SHP77 (cell line): ENCODE measurements around the gene GRAMD4.

Source experiments
- DNase-seq, 2 experiments: peaks; one replicate each; lab custom pipeline; 2025; lab: John Stamatoyannopoulos, UW

Gene GRAMD4

GRCh38 chr22:46598737-46599424 is 21.3 kb upstream of the GRAMD4 start:
- no peak for DNase-seq

DNA sequence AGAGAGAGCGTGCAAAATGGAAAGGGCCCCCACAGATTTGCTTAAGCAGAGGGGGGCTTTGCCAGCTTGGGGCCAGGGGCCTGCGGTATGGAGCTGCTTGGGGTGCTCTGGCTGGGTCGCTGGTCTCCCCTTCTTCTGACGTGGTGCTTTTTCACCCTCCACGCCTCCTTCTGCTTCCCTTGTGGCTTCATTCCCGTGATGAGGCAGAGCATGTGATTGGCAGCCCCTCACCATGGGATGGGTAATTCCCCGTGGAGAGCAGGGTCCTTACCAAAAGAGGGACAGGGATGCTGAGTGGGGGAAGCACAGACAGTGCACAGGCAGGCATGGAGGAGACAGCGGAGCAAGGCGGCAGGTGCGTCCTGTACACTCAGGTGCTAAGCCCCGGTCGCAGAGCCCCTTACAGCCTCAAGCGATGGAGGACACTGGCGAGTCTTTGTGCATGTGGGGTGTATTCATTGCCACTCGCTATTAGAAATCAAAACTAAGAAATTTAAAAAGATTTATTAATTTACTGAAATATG is 19.9 kb upstream of the GRAMD4 start:
- DNase-seq, result no peak

DNA sequence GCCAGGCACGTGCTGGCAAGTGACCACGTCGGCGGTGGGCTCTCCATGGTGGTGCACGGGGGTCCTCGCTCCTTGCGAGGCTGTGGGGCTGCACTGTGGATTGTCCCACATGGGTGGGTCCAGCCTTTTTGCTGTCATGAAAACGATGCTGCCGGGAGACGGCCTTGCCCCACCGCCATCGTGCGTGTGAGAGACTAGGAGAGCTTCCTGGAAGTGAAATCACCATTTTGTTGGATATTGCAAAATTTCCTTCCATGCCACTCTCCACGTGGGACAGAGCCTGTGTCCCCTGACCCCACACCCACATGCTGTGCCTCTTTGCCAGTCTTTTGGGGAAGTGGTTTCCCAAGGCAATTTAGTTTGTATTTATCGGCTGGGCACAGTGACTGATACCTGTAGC is 18.2 kb upstream of the GRAMD4 start:
- no peak for DNase-seq

DNA sequence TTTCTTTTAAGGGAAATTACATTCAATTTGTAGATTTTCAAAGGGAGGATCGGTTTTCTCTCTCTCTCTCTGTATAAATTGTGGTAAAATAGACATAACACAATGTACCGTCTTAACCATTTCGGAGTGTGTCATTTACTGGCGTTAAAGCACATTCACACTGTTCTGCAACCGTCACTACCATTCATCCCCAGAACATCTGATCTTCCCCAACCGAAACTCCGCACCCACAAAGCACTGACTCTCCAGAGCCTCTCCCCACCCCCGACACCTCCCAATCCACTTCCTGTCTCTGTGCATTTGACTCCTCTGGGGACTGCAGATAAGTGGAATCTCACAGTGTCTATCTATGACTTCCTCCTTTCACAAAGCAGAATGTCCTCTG is 15.9 kb upstream of the GRAMD4 start:
- DNase-seq, result no peak

- no peak for DNase-seq
Measured at GRCh38 chr22:46605117-46605516, 15.1 kb upstream of the GRAMD4 start.

GRCh38 chr22:46606886-46607285 is 13.3 kb upstream of the GRAMD4 start:
- DNase-seq, result no peak

GRCh38 chr22:46607483-46608114 is 12.6 kb upstream of the GRAMD4 start:
- no peak for DNase-seq

- no peak for DNase-seq
Measured at GRCh38 chr22:46609175-46609690, 11.0 kb upstream of the GRAMD4 start.

DNA sequence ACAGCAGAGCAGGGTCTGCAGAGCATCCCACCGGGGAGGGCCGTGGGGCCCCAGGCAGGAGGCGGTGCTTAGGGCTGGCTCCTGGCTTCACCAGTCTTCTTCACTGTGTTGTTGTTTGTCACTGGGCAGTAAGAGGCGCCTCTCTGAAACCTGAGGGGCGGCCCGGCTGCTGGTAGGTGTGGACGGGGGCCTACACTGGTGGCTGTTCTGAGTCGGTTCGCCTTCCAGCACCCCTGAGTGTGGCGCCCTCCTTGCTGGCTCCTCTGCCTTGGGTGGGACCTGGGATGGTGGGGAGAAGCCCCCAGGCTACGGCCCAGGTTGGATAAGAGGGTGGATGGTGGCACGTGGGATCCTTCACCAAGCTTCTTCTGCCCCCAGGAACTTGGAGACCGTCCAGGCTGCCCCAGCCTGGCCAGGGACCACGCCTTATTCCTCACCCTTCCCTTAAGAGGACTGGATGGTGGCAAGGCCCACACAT is 10.4 kb upstream of the GRAMD4 start:
- no peak for DNase-seq

DNA sequence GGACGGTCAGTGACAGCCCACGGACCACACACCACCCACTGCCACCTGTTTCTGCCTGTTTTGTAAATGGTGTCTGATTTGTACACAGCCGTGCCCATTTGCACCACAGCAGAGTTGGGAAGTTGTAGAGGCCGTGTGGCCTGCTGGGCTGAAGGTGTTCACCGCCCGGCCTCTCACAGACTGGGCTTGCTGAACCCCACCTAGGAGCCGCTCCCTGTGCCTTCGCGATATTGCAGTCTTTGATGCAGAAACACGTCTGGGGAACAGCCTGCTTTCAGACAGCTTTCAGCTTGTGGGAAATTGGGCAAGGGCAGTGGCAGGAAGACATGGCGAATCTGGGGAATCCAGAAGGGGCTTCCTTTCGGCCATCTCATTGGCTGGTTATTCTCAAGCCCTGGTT is 9.8 kb upstream of the GRAMD4 start:
- DNase-seq, result no peak

DNA sequence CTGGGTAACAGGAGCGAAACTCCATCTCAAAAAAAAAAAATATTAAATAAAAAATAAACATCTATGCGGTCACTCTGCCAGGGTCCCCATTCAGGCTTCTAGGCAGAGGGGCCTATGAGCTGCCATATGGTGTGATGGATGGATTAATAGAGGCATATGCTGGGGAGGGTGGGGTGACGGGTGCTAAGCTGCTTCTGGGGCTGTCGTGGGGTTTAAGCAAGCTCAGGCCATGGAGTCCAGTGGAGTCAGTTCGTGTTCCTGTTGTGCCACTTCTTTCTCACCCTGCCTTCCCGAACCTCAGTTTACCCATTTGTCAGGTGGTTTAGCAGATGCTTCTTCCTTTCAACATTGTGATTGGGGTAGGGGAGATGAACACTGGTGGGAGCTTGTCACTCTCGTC is 9.0 kb upstream of the GRAMD4 start:
- DNase-seq, result no peak

DNA sequence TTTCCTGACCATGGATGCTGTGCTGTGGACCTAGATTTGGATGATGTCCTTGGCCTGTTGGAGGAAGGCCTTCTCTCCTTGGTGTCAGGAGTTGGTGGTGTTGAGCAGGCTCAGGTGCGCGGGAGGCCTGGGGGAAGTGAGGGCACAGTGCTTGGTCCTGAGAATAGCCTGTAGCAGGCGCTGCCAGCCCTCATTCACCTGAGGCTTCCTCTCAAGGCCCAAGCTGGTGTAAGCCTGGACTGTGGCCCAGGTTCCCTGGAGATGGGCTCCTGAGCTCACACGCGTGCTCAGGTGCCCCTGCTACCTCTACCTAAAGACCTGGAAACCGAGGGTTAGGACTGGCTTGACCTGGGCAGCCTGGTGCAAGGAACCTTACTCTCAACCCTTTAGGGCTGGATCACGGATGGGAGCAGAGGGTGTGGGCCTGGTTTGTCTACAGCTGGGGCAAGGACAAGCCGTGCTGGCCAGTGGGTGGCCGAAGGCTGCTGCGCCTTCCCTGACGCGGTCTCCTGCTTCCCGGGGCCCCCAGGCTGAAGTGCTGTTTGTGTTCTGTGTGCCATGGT is 7.8 kb upstream of the GRAMD4 start:
- no peak for DNase-seq

DNA sequence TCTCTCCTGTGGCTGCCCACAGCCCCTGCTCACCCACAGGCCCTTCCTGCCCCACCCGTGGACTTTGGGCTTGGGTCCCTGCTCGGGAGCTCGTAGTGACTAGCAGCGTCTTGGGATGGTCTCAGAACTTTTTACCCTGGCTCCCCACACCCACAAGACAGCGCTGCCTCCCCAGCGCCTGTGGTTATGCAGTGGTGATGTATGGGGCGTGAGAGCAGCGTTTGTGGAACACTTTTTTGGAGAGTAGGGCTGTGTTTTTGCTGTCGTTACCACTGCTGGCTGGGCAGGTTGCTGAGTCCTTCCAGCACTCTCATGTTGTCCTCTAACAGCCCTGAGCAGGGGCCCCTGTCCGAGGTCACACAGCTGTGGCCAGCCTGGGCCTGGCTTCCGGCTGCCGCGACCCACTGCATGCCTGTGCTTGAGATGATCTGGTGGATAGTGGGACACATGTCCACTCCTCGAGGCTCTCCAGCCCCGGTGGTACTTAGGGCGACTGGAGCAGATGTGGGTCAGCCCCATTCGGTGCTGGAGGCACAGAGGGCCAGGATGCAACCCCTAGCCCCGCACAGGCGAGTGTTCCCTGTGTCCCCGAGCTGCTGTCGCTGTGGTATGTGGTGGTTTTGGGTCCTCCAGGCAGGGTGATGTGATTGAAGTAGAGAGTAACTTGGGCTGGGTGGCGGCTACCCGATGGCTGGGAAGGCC is 7.1 kb upstream of the GRAMD4 start:
- DNase-seq, result no peak

DNA sequence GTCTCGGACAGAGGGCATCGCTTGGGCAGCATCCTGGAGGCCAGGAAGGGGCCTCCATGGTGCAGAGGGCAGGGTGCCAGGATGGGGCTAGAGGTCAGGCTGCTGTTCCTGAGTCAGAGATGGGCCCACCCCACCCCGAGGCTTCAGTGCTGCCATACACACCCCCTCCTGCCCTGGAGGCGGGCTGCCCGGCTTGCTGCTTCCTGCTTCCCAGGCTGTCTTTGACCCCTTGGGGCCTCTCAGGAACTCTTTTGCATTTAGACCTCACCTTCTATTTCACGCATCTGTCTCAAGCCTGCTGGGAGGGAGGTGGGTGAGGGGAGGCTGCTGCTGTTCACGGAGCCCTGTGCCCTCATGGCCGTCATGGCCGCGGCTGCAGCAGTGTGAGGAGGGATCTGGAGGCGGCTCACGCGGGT is 6.6 kb upstream of the GRAMD4 start:
- no peak for DNase-seq

DNA sequence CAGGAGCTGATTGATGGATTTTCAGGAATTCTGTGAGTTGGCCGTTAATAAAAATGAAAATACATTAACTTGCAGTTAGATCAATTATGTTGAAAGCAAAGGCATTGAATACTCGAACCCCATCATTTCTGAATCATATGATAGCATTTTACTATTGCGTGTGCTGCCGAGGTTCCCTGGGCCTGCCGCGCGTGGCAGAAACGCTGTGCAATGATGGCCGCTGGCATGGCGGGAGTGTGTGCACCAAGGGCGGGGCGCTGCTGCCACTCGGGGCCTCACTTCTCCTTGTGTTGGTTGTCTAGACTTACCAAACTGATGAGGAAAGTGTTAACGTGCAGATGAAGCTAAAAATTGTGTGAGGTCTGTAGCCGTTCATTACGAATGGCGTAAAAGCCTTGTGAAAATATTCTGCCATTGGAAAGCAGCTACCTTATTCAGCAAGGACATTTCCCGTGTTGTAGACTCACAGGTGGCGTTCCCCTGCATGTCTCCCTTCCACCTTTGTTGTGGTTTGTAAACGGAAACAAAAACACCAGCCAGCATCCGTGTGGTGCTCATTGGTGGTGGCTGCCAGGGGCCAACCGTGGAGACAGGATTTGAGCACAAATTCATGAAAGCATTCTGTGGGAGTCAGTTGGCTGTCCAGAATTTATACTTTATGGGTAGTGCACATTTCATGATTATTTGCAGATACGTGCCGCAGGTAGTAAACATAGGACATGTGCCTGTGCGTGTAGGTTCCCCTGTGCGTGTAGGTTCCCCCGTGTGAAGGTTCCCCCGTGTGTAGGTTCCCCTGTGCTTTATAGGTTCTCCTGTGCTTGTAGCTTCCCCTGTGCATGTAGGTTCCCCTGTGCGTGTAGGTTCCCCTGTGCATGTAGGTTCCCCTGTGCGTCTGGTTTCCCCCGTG is 5.9 kb upstream of the GRAMD4 start:
- no peak for DNase-seq

DNA sequence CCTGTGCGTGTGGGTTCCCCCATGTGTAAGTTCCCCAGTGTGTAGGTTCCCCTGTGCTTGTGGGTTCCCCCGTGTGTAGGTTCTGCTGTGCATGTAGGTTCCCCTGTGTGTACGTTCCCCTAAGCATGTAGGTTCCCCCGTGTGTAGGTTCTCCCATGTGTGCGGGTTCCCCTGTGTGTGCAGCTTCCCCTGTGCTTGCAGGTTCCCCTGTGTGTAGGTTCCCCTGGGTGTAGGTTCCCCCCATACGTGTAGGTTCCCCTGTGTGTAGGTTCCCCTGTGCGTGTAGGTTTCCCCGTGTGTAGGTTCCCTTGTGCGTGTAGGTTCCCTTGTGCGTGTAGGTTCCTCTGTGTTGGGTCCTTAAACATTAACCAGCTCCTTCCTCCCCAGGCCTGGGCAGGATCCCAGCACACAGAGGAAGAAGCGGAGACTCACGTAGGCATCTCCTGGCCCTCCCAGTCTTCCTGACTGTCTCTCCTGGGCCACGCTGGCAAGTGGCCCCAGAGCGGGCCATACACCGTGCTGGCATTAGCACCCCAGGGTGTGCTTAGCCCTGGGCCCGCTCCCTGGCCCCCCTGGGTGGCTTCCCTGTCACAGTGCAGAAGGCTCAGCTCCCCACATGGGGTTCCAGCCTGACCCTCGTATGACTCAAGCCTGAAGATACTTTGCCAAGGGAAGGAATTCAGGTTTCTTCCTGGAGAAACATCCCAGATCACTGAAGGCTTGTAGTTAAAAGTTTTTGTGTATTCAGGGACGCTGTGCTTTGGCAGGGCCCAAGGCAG is 2.8 kb upstream of the GRAMD4 start:
- no peak for DNase-seq

DNA sequence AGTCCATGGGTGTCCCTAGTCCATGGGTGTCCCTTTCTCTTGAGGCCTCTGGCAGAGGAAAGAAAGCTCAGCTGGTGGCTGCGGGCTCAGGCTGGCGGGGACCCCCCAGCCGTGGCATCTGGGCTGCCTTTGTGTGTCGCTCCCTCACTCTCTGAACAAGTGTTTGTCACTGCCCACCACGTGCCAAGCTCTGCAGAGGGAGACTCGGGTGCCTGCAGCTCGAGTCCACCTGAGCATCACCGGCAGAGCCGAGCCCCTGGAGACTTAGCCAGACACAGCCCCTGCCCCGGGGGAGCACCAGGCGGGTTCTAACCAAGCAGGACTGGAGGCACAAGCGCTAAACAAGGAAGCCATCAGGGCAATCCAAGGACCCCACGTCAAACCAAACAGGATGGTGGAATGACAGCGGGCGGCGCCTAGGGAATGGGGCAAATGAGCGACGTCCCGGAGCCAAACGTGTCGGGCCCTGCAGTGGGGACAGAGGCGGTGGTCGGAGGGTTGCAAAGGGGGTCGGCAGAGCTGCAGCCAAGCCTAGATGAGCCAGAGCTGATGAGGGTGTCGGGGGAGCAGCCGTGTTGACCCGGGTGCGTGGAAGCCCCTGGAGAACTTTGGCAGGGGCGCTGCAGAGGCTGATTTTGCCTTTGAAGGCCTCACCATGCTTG is 2.1 kb upstream of the GRAMD4 start:
- DNase-seq, result no peak

GRCh38 chr22:46618667-46619066 is 1.5 kb upstream of the GRAMD4 start:
- DNase-seq, result no peak

- no peak for DNase-seq
Measured at GRCh38 chr22:46619240-46619829, 851 bp upstream of the GRAMD4 start.
